CD4-positive, alpha-beta T cell (primary cell): ENCODE results near the gene CD300LB. TPM values are rescaled to one million over a fixed set of nuclear protein-coding genes. Genes with fewer than 3 reads are reported as not detected.

Source experiments
- ATAC-seq: fragments of 200-7000 bp; cut with Tn5 transposase; one replicate; pipeline ENCODE4 v1.10.0; 2022; ENCODE audit warnings: mild to moderate bottlenecking; ENCODE audit not compliant: poor library complexity
- CTCF ChIA-PET: fragments of 350-600 bp; sonication (Branson Sonifier 250); formaldehyde crosslinking; loops from one replicate; lab custom pipeline; 2021; ENCODE audit warnings: antibody characterized with exemption, inconsistent platforms; lab: Charles Lee
- POLR2A ChIA-PET: fragments of 350-600 bp; sonication (Branson Sonifier 250); formaldehyde crosslinking; loops from one replicate; lab custom pipeline; 2021; ENCODE audit warnings: antibody characterized with exemption, inconsistent platforms; lab: Charles Lee
- DNase-seq, 14 experiments: peaks; one replicate each; pipeline ENCODE4 v3.0.0-alpha.2; 2013 to 2020; ENCODE audit warnings: mixed read lengths in 2 of 14
- H3K27ac ChIP-seq, 2 donors: one replicate each; pipeline versions ENCODE4 v1.5.1 to v1.7.0; 2013; ENCODE audit warnings: low read length in 2 of 2, low read depth in 1 of 2, mild to moderate bottlenecking in 1 of 2
- H3K27me3 ChIP-seq, 2 experiments: 1 replicate in 1 of 2; 2 replicates in 1 of 2; pipeline versions ENCODE4 v1.6.1 to v1.7.0; 2013; ENCODE audit warnings: low read length in 2 of 2, control low read depth in 1 of 2, mild to moderate bottlenecking in 1 of 2, moderate library complexity in 1 of 2; ENCODE audit not compliant: insufficient read depth in 2 of 2, control insufficient read depth in 1 of 2
- H3K36me3 ChIP-seq: one replicate; pipeline ENCODE4 v1.6.1; 2013; ENCODE audit warnings: low read length, control low read depth; ENCODE audit not compliant: insufficient read depth
- H3K4me1 ChIP-seq: one replicate; pipeline ENCODE4 v1.6.1; 2013; ENCODE audit warnings: low read length, control low read depth; ENCODE audit not compliant: insufficient read depth
- H3K4me3 ChIP-seq: one replicate; pipeline ENCODE4 v1.5.1; 2013; ENCODE audit warnings: mild to moderate bottlenecking, low read length, moderate library complexity
- H3K9me3 ChIP-seq, 2 experiments: 1 replicate in 1 of 2; 2 replicates in 1 of 2; pipeline versions ENCODE4 v1.6.1 to v1.7.0; 2013; ENCODE audit warnings: low read length in 2 of 2, mild to moderate bottlenecking in 2 of 2, control low read depth in 1 of 2, moderate library complexity in 1 of 2; ENCODE audit not compliant: control insufficient read depth in 1 of 2, insufficient read depth in 1 of 2
- H3K27ac Mint-ChIP-seq: one replicate; pipeline ENCODE4 v1.8.0; 2020; ENCODE audit warnings: mixed read lengths
- H3K27me3 Mint-ChIP-seq: one replicate; pipeline ENCODE4 v1.8.0; 2021; ENCODE audit warnings: mixed read lengths
- H3K36me3 Mint-ChIP-seq: one replicate; pipeline ENCODE4 v1.8.0; 2021; ENCODE audit warnings: low read depth, mixed read lengths
- H3K4me1 Mint-ChIP-seq: one replicate; pipeline ENCODE4 v1.8.0; 2021; ENCODE audit warnings: low read depth, mixed read lengths
- H3K4me3 Mint-ChIP-seq: one replicate; pipeline ENCODE4 v1.8.0; 2020; ENCODE audit warnings: mild to moderate bottlenecking, mixed read lengths
- H3K9me3 Mint-ChIP-seq: one replicate; pipeline ENCODE4 v1.8.0; 2020; ENCODE audit warnings: mixed read lengths
- CTCF ChIP-seq: fragments of 200-600 bp; IDR thresholded peaks from one replicate; pipeline ENCODE4 v1.8.0; 2022; ENCODE audit warnings: antibody characterized with exemption, mild to moderate bottlenecking
- intact Hi-C, 2 experiments: fragments of 100-400 bp; cut with DNase I in 1 of 2; cut with micrococcal nuclease in 1 of 2; formaldehyde crosslinking; loops; one replicate each; pipeline versions ENCODE4 v1.15.1 to v1.9.0; 2023 to 2025; cut with DNase I, micrococcal nuclease
- total RNA-seq, 174 experiments: library from RNA in 2 of 174; stranded (reverse) in 2 of 174; gene quantifications; one replicate each; pipeline ENCODE4 v1.2.3 and lab custom pipeline; 2021 to 2026

Gene CD300LB
- total RNA-seq, 2 experiments from 2014 or later = 0.36 to 0.56 TPM

GRCh38 chr17:74475189-74475588, 56.1 kb downstream of the CD300LB start:
- ChIA-PET CTCF (interaction anchor here (1.7 kb wide), 1 partner anchor 96 kb away, joined by 3 read pairs; no protein-coding TSS in a partner anchor), POLR2A (no interaction called here)
- H3K4me1 ChIP-seq = peaks cover 70% of the 10 kb centered on the region
- DNase-seq (no peak), ATAC-seq (no peak)
- H3K27ac Mint-ChIP-seq = no peak overlapping the region
- peaks cover 11 to 12% of the 10 kb centered on the region in 2 experiments for H3K9me3 ChIP-seq
- no peaks in the 10 kb centered on the region for H3K27me3 Mint-ChIP-seq
- peaks cover 62% of the 10 kb centered on the region for H3K4me1 Mint-ChIP-seq
- H3K9me3 Mint-ChIP-seq = peaks cover 3% of the 10 kb centered on the region
- peaks cover 26% of the 10 kb centered on the region for H3K36me3 Mint-ChIP-seq
- H3K4me3 Mint-ChIP-seq = no peak overlapping the region
- peaks cover 40% of the 10 kb centered on the region for H3K36me3 ChIP-seq
- no peak for TF ChIP-seq CTCF
- H3K27ac ChIP-seq = no peak overlapping the region
- no peak overlapping the region for H3K4me3 ChIP-seq
- intact Hi-C loops = no loop called here
- H3K27me3 ChIP-seq = no peaks in the 10 kb centered on the region

GRCh38 chr17:74474043-74474792, 57.1 kb downstream of the CD300LB start:
- Mint-ChIP-seq H3K27me3 (no peaks in the 10 kb centered on the region), H3K4me1 (peaks cover 58% of the 10 kb centered on the region), H3K36me3 (peaks cover 26% of the 10 kb centered on the region), H3K4me3 (peak overlapping the region; percentile 66), H3K27ac (peak overlapping the region; percentile 50), H3K9me3 (peaks cover 3% of the 10 kb centered on the region)
- Histone ChIP-seq H3K9me3 (peaks cover 11 to 12% of the 10 kb centered on the region in 2 experiments), H3K4me3 (no peak overlapping the region), H3K4me1 (peaks cover 65% of the 10 kb centered on the region), H3K36me3 (peaks cover 31% of the 10 kb centered on the region), H3K27me3 (no peaks in the 10 kb centered on the region), H3K27ac (no peak overlapping the region)
- POLR2A ChIA-PET = no interaction called here
- ATAC-seq (peak; percentile 71), DNase-seq (peak in 7 of 14 experiments; percentile 22 to 77 (median 51))
- no peak for TF ChIP-seq CTCF
- intact Hi-C loops = no loop called here
- CTCF ChIA-PET = interaction anchor here (1.7 kb wide), 1 partner anchor 95 kb away, joined by 3 read pairs; no protein-coding TSS in a partner anchor

- no peaks in the 10 kb centered on the region for H3K27me3 ChIP-seq
- TF ChIP-seq CTCF = no peak
- peaks cover 11 to 12% of the 10 kb centered on the region in 2 experiments for H3K9me3 ChIP-seq
- H3K4me3 ChIP-seq = no peak overlapping the region
- intact Hi-C loops = no loop called here
- Mint-ChIP-seq H3K27ac (peak overlapping the region; percentile 50), H3K27me3 (no peaks in the 10 kb centered on the region), H3K36me3 (peaks cover 26% of the 10 kb centered on the region), H3K4me1 (peaks cover 49% of the 10 kb centered on the region), H3K9me3 (peaks cover 3% of the 10 kb centered on the region), H3K4me3 (no peak overlapping the region)
- no peak overlapping the region for H3K27ac ChIP-seq
- CTCF ChIA-PET = no interaction called here
- peaks cover 31% of the 10 kb centered on the region for H3K36me3 ChIP-seq
- peaks cover 65% of the 10 kb centered on the region for H3K4me1 ChIP-seq
- DNase-seq (no peak), ATAC-seq (no peak)
- POLR2A ChIA-PET = no interaction called here
Measured at GRCh38 chr17:74473294-74473693, 58.0 kb downstream of the CD300LB start.
